ENCODE results near the gene OR4D2.

Gene OR4D2

DNA sequence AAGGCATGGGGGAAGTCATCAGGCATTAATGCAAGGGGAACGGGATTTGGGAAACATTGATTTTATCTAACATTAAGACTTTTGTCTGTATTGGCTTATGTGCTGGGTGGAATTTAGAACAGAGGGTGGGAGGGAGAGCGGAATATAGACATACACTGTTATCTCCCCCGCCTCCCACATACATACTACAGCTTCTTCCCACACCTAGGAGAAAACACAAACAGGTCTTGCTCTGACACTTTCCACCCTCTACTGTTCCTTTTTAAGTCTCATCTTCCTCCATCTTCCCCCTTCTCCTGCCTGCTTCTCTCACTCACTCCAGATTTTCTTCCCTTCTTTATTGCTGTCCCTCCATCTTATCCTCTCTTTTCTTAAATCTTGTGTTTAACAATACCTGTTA lies 18.2 kb upstream of the OR4D2 start:
- Histone ChIP-seq H3K36me3 (ENCODE audit: insufficient read depth, low read length) (no peaks in the 10 kb centered on the region), H3K9ac (ENCODE audit: low read depth, low read length) (no peak overlapping the region), H3K27me3 (ENCODE audit: control insufficient read depth, insufficient read depth, low read length) (peaks cover 59% of the 10 kb centered on the region), H3K4me2 (ENCODE audit: low read length) (no peak overlapping the region), H3K4me3 (ENCODE audit: low read length) (no peak overlapping the region), H3K4me1 (ENCODE audit: control insufficient read depth, insufficient read depth, low read length) (no peaks in the 10 kb centered on the region), H3K9me3 (replicated peaks; ENCODE audit: low read length) (peaks cover 4% of the 10 kb centered on the region)

DNA sequence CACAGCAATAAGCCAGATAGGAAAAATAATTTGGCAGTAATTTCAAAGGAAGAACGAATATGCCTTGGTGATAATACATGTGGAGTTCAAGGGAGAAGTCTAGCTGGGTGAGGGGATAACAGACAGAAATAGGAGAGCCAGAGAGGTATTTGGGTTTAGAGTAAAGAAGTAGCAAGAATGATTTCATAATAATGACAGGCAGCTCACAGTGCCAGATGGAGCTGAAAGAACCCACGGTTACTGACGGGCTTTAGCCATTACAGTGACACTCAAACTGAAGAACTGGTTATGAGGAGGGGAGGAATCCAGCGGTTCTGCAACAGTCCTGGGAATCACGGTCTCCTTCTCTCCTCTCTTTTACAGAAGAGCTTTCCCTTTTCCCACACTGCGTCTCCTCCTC lies 16.4 kb upstream of the OR4D2 start:
- Histone ChIP-seq H3K9me3 (replicated peaks; ENCODE audit: low read length) (no peaks in the 10 kb centered on the region), H3K4me1 (ENCODE audit: control insufficient read depth, insufficient read depth, low read length) (no peaks in the 10 kb centered on the region), H3K27me3 (ENCODE audit: control insufficient read depth, insufficient read depth, low read length) (peaks cover 68% of the 10 kb centered on the region), H3K4me3 (ENCODE audit: low read length) (no peak overlapping the region), H3K9ac (ENCODE audit: low read depth, low read length) (no peak overlapping the region), H3K4me2 (ENCODE audit: low read length) (no peak overlapping the region), H3K36me3 (ENCODE audit: insufficient read depth, low read length) (no peaks in the 10 kb centered on the region)

GRCh38 chr17:58153046-58153445 lies 13.7 kb upstream of the OR4D2 start:
- no peaks in the 10 kb centered on the region for H3K9me3 ChIP-seq (replicated peaks; ENCODE audit: low read length)
- H3K27me3 ChIP-seq (ENCODE audit: control insufficient read depth, insufficient read depth, low read length) = peaks cover 80% of the 10 kb centered on the region
- H3K4me3 ChIP-seq (ENCODE audit: low read length) = no peak overlapping the region
- H3K36me3 ChIP-seq (ENCODE audit: insufficient read depth, low read length) = no peaks in the 10 kb centered on the region
- H3K4me2 ChIP-seq (ENCODE audit: low read length) = no peak overlapping the region
- H3K9ac ChIP-seq (ENCODE audit: low read depth, low read length) = no peak overlapping the region
- no peaks in the 10 kb centered on the region for H3K4me1 ChIP-seq (ENCODE audit: control insufficient read depth, insufficient read depth, low read length)

GRCh38 chr17:58153671-58154070 lies 13.1 kb upstream of the OR4D2 start:
- peaks cover 77% of the 10 kb centered on the region for H3K27me3 ChIP-seq (ENCODE audit: control insufficient read depth, insufficient read depth, low read length)
- no peak overlapping the region for H3K4me2 ChIP-seq (ENCODE audit: low read length)
- H3K4me1 ChIP-seq (ENCODE audit: control insufficient read depth, insufficient read depth, low read length) = no peaks in the 10 kb centered on the region
- no peaks in the 10 kb centered on the region for H3K36me3 ChIP-seq (ENCODE audit: insufficient read depth, low read length)
- no peak overlapping the region for H3K9ac ChIP-seq (ENCODE audit: low read depth, low read length)
- no peaks in the 10 kb centered on the region for H3K9me3 ChIP-seq (replicated peaks; ENCODE audit: low read length)
- H3K4me3 ChIP-seq (ENCODE audit: low read length) = no peak overlapping the region

- Histone ChIP-seq H3K9me3 (replicated peaks; ENCODE audit: low read length) (no peaks in the 10 kb centered on the region), H3K27me3 (ENCODE audit: control insufficient read depth, insufficient read depth, low read length) (peaks cover 85% of the 10 kb centered on the region), H3K36me3 (ENCODE audit: insufficient read depth, low read length) (no peaks in the 10 kb centered on the region), H3K4me3 (ENCODE audit: low read length) (peak overlapping the region; percentile 45), H3K4me1 (ENCODE audit: control insufficient read depth, insufficient read depth, low read length) (no peaks in the 10 kb centered on the region), H3K4me2 (ENCODE audit: low read length) (peak overlapping the region; percentile 74), H3K9ac (ENCODE audit: low read depth, low read length) (no peak overlapping the region)
These were observed 9.7 kb upstream of the OR4D2 start for GRCh38 chr17:58156839-58157803.

DNA sequence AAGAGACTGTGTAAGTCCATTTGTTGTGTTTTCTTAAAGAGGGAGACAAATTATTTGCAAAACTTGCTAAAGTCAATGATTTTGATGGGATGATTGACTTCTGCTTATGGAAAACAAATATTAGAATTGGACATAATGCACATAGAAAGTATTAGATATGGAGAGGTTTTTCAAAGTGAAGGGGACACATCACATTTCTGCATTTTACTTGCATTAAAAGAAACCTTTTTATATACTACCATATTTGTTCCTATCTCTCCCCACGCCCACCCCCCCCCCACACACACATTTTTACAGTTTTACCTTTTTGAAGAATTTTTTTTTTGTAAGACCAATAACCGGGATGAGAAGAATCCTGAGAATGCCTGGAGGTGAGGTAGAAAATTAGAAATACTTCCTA lies 8.6 kb upstream of the OR4D2 start:
- no peaks in the 10 kb centered on the region for H3K9me3 ChIP-seq (replicated peaks; ENCODE audit: low read length)
- H3K9ac ChIP-seq (ENCODE audit: low read depth, low read length) = no peak overlapping the region
- H3K4me2 ChIP-seq (ENCODE audit: low read length) = no peak overlapping the region
- no peaks in the 10 kb centered on the region for H3K36me3 ChIP-seq (ENCODE audit: insufficient read depth, low read length)
- no peak overlapping the region for H3K4me3 ChIP-seq (ENCODE audit: low read length)
- H3K4me1 ChIP-seq (ENCODE audit: control insufficient read depth, insufficient read depth, low read length) = no peaks in the 10 kb centered on the region
- H3K27me3 ChIP-seq (ENCODE audit: control insufficient read depth, insufficient read depth, low read length) = peaks cover 81% of the 10 kb centered on the region

- Histone ChIP-seq H3K4me1 (ENCODE audit: control insufficient read depth, insufficient read depth, low read length) (no peaks in the 10 kb centered on the region), H3K36me3 (ENCODE audit: insufficient read depth, low read length) (no peaks in the 10 kb centered on the region), H3K27me3 (ENCODE audit: control insufficient read depth, insufficient read depth, low read length) (peaks cover 61% of the 10 kb centered on the region), H3K9me3 (replicated peaks; ENCODE audit: low read length) (no peaks in the 10 kb centered on the region), H3K4me3 (ENCODE audit: low read length) (no peak overlapping the region), H3K4me2 (ENCODE audit: low read length) (no peak overlapping the region), H3K9ac (ENCODE audit: low read depth, low read length) (no peak overlapping the region)
These were observed 5.2 kb upstream of the OR4D2 start for GRCh38 chr17:58161566-58161965.

GRCh38 chr17:58165981-58166380 lies 801 bp upstream of the OR4D2 start:
- no peak overlapping the region for H3K4me3 ChIP-seq (ENCODE audit: low read length)
- H3K4me1 ChIP-seq (ENCODE audit: control insufficient read depth, insufficient read depth, low read length) = no peaks in the 10 kb centered on the region
- H3K27me3 ChIP-seq (ENCODE audit: control insufficient read depth, insufficient read depth, low read length) = peaks cover 43% of the 10 kb centered on the region
- no peaks in the 10 kb centered on the region for H3K9me3 ChIP-seq (replicated peaks; ENCODE audit: low read length)
- H3K4me2 ChIP-seq (ENCODE audit: low read length) = no peak overlapping the region
- H3K9ac ChIP-seq (ENCODE audit: low read depth, low read length) = no peak overlapping the region
- no peaks in the 10 kb centered on the region for H3K36me3 ChIP-seq (ENCODE audit: insufficient read depth, low read length)

DNA sequence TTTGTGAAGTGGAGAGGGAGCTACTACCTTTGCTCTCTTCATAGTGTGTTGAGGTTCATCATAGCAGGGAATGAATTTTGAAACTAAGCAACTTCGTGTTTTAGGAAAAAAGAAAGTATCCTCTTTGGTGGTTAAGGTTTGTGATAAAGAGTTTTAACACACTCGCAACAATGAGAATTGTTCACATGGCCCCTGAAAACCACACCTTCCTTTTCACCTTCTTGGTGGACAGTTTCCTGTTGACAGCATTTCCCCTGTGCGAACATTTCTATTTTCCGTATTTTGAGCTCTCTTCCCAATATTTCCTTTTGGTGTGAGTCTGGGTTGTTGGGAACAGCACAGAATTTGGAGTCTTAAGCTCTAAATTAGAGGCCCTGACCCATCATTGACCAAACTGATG lies 3.8 kb downstream of the OR4D2 start:
- no peak overlapping the region for H3K9ac ChIP-seq (ENCODE audit: low read depth, low read length)
- no peak overlapping the region for H3K4me2 ChIP-seq (ENCODE audit: low read length)
- no peaks in the 10 kb centered on the region for H3K4me1 ChIP-seq (ENCODE audit: control insufficient read depth, insufficient read depth, low read length)
- no peaks in the 10 kb centered on the region for H3K36me3 ChIP-seq (ENCODE audit: insufficient read depth, low read length)
- no peaks in the 10 kb centered on the region for H3K9me3 ChIP-seq (replicated peaks; ENCODE audit: low read length)
- no peak overlapping the region for H3K4me3 ChIP-seq (ENCODE audit: low read length)
- H3K27me3 ChIP-seq (ENCODE audit: control insufficient read depth, insufficient read depth, low read length) = peaks cover 35% of the 10 kb centered on the region

- peaks cover 35% of the 10 kb centered on the region for H3K27me3 ChIP-seq (ENCODE audit: control insufficient read depth, insufficient read depth, low read length)
- no peak overlapping the region for H3K4me2 ChIP-seq (ENCODE audit: low read length)
- no peak overlapping the region for H3K9ac ChIP-seq (ENCODE audit: low read depth, low read length)
- no peak overlapping the region for H3K4me3 ChIP-seq (ENCODE audit: low read length)
- H3K4me1 ChIP-seq (ENCODE audit: control insufficient read depth, insufficient read depth, low read length) = no peaks in the 10 kb centered on the region
- no peaks in the 10 kb centered on the region for H3K9me3 ChIP-seq (replicated peaks; ENCODE audit: low read length)
- H3K36me3 ChIP-seq (ENCODE audit: insufficient read depth, low read length) = no peaks in the 10 kb centered on the region
These were observed 5.7 kb downstream of the OR4D2 start for GRCh38 chr17:58172369-58173071.

- H3K9me3 ChIP-seq (replicated peaks; ENCODE audit: low read length) = no peaks in the 10 kb centered on the region
- H3K4me3 ChIP-seq (ENCODE audit: low read length) = no peak overlapping the region
- no peaks in the 10 kb centered on the region for H3K36me3 ChIP-seq (ENCODE audit: insufficient read depth, low read length)
- H3K4me2 ChIP-seq (ENCODE audit: low read length) = no peak overlapping the region
- H3K9ac ChIP-seq (ENCODE audit: low read depth, low read length) = no peak overlapping the region
- peaks cover 30% of the 10 kb centered on the region for H3K27me3 ChIP-seq (ENCODE audit: control insufficient read depth, insufficient read depth, low read length)
- H3K4me1 ChIP-seq (ENCODE audit: control insufficient read depth, insufficient read depth, low read length) = no peaks in the 10 kb centered on the region
These were observed 8.1 kb downstream of the OR4D2 start for GRCh38 chr17:58174871-58175270.
